Tibial artery (tissue), 4 donors: Measurements from ENCODE around the gene RAB3C.

ENCODE experiments used
- DNase-seq, 2 donors: peaks; one replicate each; pipeline ENCODE4 v3.0.0-alpha.2; 2019
- H3K27ac ChIP-seq, 2 donors: fragments of 200-600 bp; sonication (generic) in 1 of 2; 1 replicate in 1 of 2; 2 replicates in 1 of 2; pipeline ENCODE4 v1.5.1; 2018 to 2019; ENCODE audit warnings: mild to moderate bottlenecking in 1 of 2
- H3K27me3 ChIP-seq, 2 donors: fragments of 200-600 bp; sonication (generic) in 1 of 2; one replicate each; pipeline versions ENCODE4 v1.5.1 to v1.6.0; 2016 to 2019
- H3K36me3 ChIP-seq, 3 donors: fragments of 200-600 bp; sonication (generic) in 2 of 3; one replicate each; pipeline ENCODE4 v1.5.1; 2016 to 2019; ENCODE audit warnings: mild to moderate bottlenecking in 2 of 3
- H3K4me1 ChIP-seq, 4 donors: fragments of 200-600 bp; sonication (generic) in 2 of 4; 1 replicate in 3 of 4; 2 replicates in 1 of 4; pipeline ENCODE4 v1.5.1; 2016 to 2019
- H3K4me3 ChIP-seq, 2 donors: fragments of 200-600 bp; sonication (generic) in 1 of 2; 1 replicate in 1 of 2; 2 replicates in 1 of 2; pipeline ENCODE4 v1.5.1; 2018 to 2019; ENCODE audit warnings: mild to moderate bottlenecking in 2 of 2
- H3K9me3 ChIP-seq, 3 donors: fragments of 200-600 bp; sonication (generic) in 1 of 3; one replicate each; pipeline ENCODE4 v1.5.1; 2016 to 2019
- CTCF ChIP-seq, 2 experiments: fragments of 200-600 bp in 1 of 2; fragments of 450-650 bp in 1 of 2; IDR thresholded peaks; one replicate each; pipeline ENCODE4 v1.5.1; 2017 to 2019; ENCODE audit warnings: antibody characterized with exemption in 2 of 2, mild to moderate bottlenecking in 1 of 2, moderate library complexity in 1 of 2
- intact Hi-C: fragments of 100-400 bp; cut with DNase I; formaldehyde crosslinking; loops from one replicate; pipeline ENCODE4 v1.15.0; 2023; ENCODE audit warnings: low total_unique reads

The RAB3C gene

GRCh38 chr5:58740956-58741355 is 158.1 kb downstream of the RAB3C start:
- Histone ChIP-seq H3K4me3 (no peak overlapping the region), H3K36me3 (no peaks in the 10 kb centered on the region), H3K27me3 (no peaks in the 10 kb centered on the region), H3K9me3 (no peaks in the 10 kb centered on the region), H3K4me1 (no peaks in the 10 kb centered on the region), H3K27ac (no peak overlapping the region)
- intact Hi-C loops, result no loop called here
- TF ChIP-seq CTCF (IDR thresholded peaks at IDR 0.05), result no peak
- DNase-seq, result no peak

GRCh38 chr5:58745350-58745749 is 162.5 kb downstream of the RAB3C start:
- H3K9me3 ChIP-seq, result no peaks in the 10 kb centered on the region
- no peaks in the 10 kb centered on the region for H3K36me3 ChIP-seq
- H3K4me1 ChIP-seq, result no peaks in the 10 kb centered on the region
- no peaks in the 10 kb centered on the region for H3K27me3 ChIP-seq
- H3K27ac ChIP-seq, result no peak overlapping the region
- no peak overlapping the region for H3K4me3 ChIP-seq
- intact Hi-C loops, result no loop called here
- no peak for DNase-seq
- no peak for TF ChIP-seq CTCF (IDR thresholded peaks at IDR 0.05)

- TF ChIP-seq CTCF (IDR thresholded peaks at IDR 0.05), result no peak
- H3K4me3 ChIP-seq, result no peak overlapping the region
- no peaks in the 10 kb centered on the region for H3K9me3 ChIP-seq
- intact Hi-C loops, result no loop called here
- DNase-seq, result no peak
- no peak overlapping the region for H3K27ac ChIP-seq
- no peaks in the 10 kb centered on the region for H3K36me3 ChIP-seq
- no peaks in the 10 kb centered on the region for H3K4me1 ChIP-seq
- no peaks in the 10 kb centered on the region for H3K27me3 ChIP-seq
Observed at GRCh38 chr5:58746321-58746720, 163.4 kb downstream of the RAB3C start.

GRCh38 chr5:58750036-58750435 is 167.2 kb downstream of the RAB3C start:
- H3K27ac ChIP-seq, result no peak overlapping the region
- no peaks in the 10 kb centered on the region for H3K4me1 ChIP-seq
- DNase-seq, result no peak
- H3K36me3 ChIP-seq, result no peaks in the 10 kb centered on the region
- intact Hi-C loops, result no loop called here
- TF ChIP-seq CTCF (IDR thresholded peaks at IDR 0.05), result no peak
- H3K4me3 ChIP-seq, result no peak overlapping the region
- H3K9me3 ChIP-seq, result no peaks in the 10 kb centered on the region
- H3K27me3 ChIP-seq, result peaks cover 0 to 2% of the 10 kb centered on the region in 2 donors

- Histone ChIP-seq H3K27ac (no peak overlapping the region), H3K9me3 (no peaks in the 10 kb centered on the region), H3K27me3 (peaks cover 0 to 2% of the 10 kb centered on the region in 2 donors), H3K4me1 (no peaks in the 10 kb centered on the region), H3K36me3 (no peaks in the 10 kb centered on the region), H3K4me3 (no peak overlapping the region)
- no peak for TF ChIP-seq CTCF (IDR thresholded peaks at IDR 0.05)
- no peak for DNase-seq
- intact Hi-C loops, result no loop called here
Observed at GRCh38 chr5:58751222-58751837, 168.5 kb downstream of the RAB3C start.

GRCh38 chr5:58752104-58752503 is 169.2 kb downstream of the RAB3C start:
- Histone ChIP-seq H3K27me3 (peaks cover 0 to 2% of the 10 kb centered on the region in 2 donors), H3K4me1 (no peaks in the 10 kb centered on the region), H3K27ac (no peak overlapping the region), H3K4me3 (no peak overlapping the region), H3K36me3 (no peaks in the 10 kb centered on the region), H3K9me3 (no peaks in the 10 kb centered on the region)
- intact Hi-C loops, result no loop called here
- no peak for TF ChIP-seq CTCF (IDR thresholded peaks at IDR 0.05)
- no peak for DNase-seq
